Esophagus muscularis mucosa (tissue), 4 donors: Measurements from ENCODE around the gene PPFIBP1.

ENCODE experiments used
- EP300 ChIP-seq: sonication (generic); formaldehyde crosslinking; IDR thresholded peaks from one replicate; pipeline ENCODE4 v1.6.1; 2017; ENCODE audit warnings: antibody characterized with exemption
- POLR2A ChIP-seq: fragments of 450-650 bp; IDR thresholded peaks from one replicate; pipeline ENCODE4 v1.6.1; 2017; ENCODE audit warnings: antibody characterized with exemption, moderate library complexity, mild to moderate bottlenecking, low read depth
- POLR2AphosphoS5 ChIP-seq, 2 donors: sonication (generic); formaldehyde crosslinking; IDR thresholded peaks; one replicate each; pipeline ENCODE4 v1.6.1; 2017; ENCODE audit warnings: antibody characterized with exemption in 2 of 2
- TF ChIP-seq, protein P1 (sequence below), 3 experiments: fragments of 200-600 bp in 2 of 3; fragments of 450-650 bp in 1 of 3; sonication (generic) in 2 of 3; IDR thresholded peaks; one replicate each; pipeline ENCODE4 v1.5.1; 2017 to 2019; ENCODE audit warnings: antibody characterized with exemption in 3 of 3, mild to moderate bottlenecking in 2 of 3, moderate library complexity in 1 of 3

DNA sequence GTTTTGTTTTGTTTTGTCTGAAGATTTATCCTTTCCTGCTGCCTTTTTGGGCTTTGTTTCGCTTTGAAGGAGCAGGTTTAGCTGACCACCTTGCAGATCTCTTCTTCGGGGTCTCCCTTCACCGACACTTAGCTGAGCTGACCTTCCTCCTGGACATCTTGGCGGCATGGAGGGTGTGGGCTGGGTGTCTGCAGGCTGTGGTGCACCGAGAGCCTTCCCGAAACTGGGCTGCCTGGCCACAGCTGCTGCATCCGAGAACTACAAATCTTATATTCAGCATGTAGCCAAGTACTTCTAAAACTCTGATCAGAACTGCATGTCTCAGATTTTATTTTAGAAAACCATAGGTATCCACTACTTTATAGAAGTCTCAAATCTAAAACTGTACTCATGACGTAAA is 84.9 kb downstream of the PPFIBP1 start:
- TF ChIP-seq, protein P1, sequence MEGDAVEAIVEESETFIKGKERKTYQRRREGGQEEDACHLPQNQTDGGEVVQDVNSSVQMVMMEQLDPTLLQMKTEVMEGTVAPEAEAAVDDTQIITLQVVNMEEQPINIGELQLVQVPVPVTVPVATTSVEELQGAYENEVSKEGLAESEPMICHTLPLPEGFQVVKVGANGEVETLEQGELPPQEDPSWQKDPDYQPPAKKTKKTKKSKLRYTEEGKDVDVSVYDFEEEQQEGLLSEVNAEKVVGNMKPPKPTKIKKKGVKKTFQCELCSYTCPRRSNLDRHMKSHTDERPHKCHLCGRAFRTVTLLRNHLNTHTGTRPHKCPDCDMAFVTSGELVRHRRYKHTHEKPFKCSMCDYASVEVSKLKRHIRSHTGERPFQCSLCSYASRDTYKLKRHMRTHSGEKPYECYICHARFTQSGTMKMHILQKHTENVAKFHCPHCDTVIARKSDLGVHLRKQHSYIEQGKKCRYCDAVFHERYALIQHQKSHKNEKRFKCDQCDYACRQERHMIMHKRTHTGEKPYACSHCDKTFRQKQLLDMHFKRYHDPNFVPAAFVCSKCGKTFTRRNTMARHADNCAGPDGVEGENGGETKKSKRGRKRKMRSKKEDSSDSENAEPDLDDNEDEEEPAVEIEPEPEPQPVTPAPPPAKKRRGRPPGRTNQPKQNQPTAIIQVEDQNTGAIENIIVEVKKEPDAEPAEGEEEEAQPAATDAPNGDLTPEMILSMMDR (IDR thresholded peaks at IDR 0.05): no peak
- no peak for TF ChIP-seq POLR2A
- TF ChIP-seq POLR2AphosphoS5 (IDR thresholded peaks at IDR 0.05): no peak
- no peak for TF ChIP-seq EP300
